ENCODE data around the gene C1QTNF9B. TPM values are rescaled to one million over a fixed set of nuclear protein-coding genes. Genes with fewer than 3 reads are reported as not detected.

C1QTNF9B gene
- total and polyA plus RNA-seq, 2 donors (not counting 1 experiment from before 2014, with no cell fraction given) = not detected

- no peak overlapping the region for H3K9ac ChIP-seq (ENCODE audit: low read length)
- H3K27me3 Mint-ChIP-seq = no peaks in the 10 kb centered on the region
- no peak overlapping the region for H2AFZ ChIP-seq (ENCODE audit: insufficient read depth, low read depth, low read length, poor library complexity, severe bottlenecking)
- H3K27ac ChIP-seq (ENCODE audit: low read length in 2 of 2) = no peak overlapping the region
- ATAC-seq (ENCODE audit: low read depth) (no peak), DNase-seq (no peak)
- H3K4me2 ChIP-seq (replicated peaks; ENCODE audit: low read depth, low read length, poor library complexity, severe bottlenecking) = no peak overlapping the region
- H3K27ac Mint-ChIP-seq = no peak overlapping the region
- H3K27me3 ChIP-seq (replicated peaks in 1 of 4; ENCODE audit: control extremely low read depth in 1 of 4, control insufficient read depth in 3 of 4, insufficient read depth in 4 of 4, low read length in 3 of 4) = no peaks in the 10 kb centered on the region
- WGBS (ENCODE audit: insufficient coverage) = 100% methylated on average over 1 of the region's 2 CpGs
- CTCF ChIA-PET = interaction anchor here (1.6 to 1.7 kb wide), 2 partner anchors 9 to 393 kb away, joined by 3 to 5 read pairs; no protein-coding TSS in a partner anchor
- intact Hi-C loops (cut with micrococcal nuclease) = no loop called here
- H3K4me3 Mint-ChIP-seq = no peak overlapping the region
- peaks cover 0 to 5% of the 10 kb centered on the region in 2 donors for H3K4me1 ChIP-seq (ENCODE audit: control insufficient read depth in 2 of 2, insufficient read depth in 2 of 2, low read length in 2 of 2)
- H3K4me3 ChIP-seq (ENCODE audit: control extremely low read depth in 1 of 5, extremely low read depth in 1 of 5, insufficient read depth in 1 of 5, low read depth in 2 of 5, low read length in 4 of 5) = no peak overlapping the region
- POLR2A ChIA-PET = no interaction called here
- peaks cover 9% of the 10 kb centered on the region for H3K4me1 Mint-ChIP-seq
- no peaks in the 10 kb centered on the region for H3K9me3 Mint-ChIP-seq (ENCODE audit: insufficient read depth)
- H3K36me3 ChIP-seq (replicated peaks in 1 of 2; ENCODE audit: control extremely low read depth in 1 of 2, control insufficient read depth in 1 of 2, extremely low read depth in 1 of 2, insufficient read depth in 2 of 2, low read length in 1 of 2) = peaks cover 0 to 7% of the 10 kb centered on the region in 2 experiments
- TF ChIP-seq EZH2 (IDR thresholded peaks at IDR 0.05; ENCODE audit: borderline replicate concordance, insufficient read depth, low read depth, low read length, poor library complexity, severe bottlenecking) = no peak
- TF ChIP-seq, protein P1, sequence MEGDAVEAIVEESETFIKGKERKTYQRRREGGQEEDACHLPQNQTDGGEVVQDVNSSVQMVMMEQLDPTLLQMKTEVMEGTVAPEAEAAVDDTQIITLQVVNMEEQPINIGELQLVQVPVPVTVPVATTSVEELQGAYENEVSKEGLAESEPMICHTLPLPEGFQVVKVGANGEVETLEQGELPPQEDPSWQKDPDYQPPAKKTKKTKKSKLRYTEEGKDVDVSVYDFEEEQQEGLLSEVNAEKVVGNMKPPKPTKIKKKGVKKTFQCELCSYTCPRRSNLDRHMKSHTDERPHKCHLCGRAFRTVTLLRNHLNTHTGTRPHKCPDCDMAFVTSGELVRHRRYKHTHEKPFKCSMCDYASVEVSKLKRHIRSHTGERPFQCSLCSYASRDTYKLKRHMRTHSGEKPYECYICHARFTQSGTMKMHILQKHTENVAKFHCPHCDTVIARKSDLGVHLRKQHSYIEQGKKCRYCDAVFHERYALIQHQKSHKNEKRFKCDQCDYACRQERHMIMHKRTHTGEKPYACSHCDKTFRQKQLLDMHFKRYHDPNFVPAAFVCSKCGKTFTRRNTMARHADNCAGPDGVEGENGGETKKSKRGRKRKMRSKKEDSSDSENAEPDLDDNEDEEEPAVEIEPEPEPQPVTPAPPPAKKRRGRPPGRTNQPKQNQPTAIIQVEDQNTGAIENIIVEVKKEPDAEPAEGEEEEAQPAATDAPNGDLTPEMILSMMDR (IDR thresholded peaks at IDR 0.05) = no peak
- H3K9me3 ChIP-seq (ENCODE audit: control extremely low read depth in 1 of 3, control insufficient read depth in 2 of 3, insufficient read depth in 1 of 3, low read length in 2 of 3) = no peaks in the 10 kb centered on the region
- H4K20me1 ChIP-seq (ENCODE audit: control insufficient read depth, insufficient read depth, low read length, poor library complexity, severe bottlenecking) = no peaks in the 10 kb centered on the region
- H3K79me2 ChIP-seq (ENCODE audit: control insufficient read depth, insufficient read depth, low read length) = no peaks in the 10 kb centered on the region
Observed at GRCh38 chr13:23859904-23860303, 37.4 kb downstream of the C1QTNF9B start.

DNA sequence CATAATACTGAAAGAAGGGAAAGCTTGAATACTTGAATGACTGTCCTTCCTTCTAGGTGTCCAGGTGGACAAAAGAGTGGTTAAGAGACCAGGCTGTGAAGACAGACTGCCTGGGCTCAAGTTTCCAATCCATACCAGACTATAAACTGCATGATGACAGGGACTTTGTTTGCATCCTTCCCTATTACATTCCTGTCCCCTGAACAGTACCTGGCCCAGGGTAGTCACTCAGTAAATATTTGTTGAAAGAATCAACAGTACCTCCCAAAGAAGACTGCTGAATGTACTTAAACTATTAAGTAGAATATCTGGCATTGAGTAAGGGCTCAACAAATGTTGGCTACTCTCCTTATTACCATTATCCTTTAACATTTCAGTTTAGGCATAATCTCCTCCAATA lies 37.8 kb downstream of the C1QTNF9B start:
- Mint-ChIP-seq H3K4me3 (no peak overlapping the region), H3K9me3 (ENCODE audit: insufficient read depth) (no peaks in the 10 kb centered on the region), H3K27ac (no peak overlapping the region), H3K4me1 (peaks cover 9% of the 10 kb centered on the region), H3K27me3 (no peaks in the 10 kb centered on the region)
- DNase-seq = no peak
- Histone ChIP-seq H2AFZ (ENCODE audit: insufficient read depth, low read depth, low read length, poor library complexity, severe bottlenecking) (no peak overlapping the region), H3K4me1 (ENCODE audit: control insufficient read depth in 2 of 2, insufficient read depth in 2 of 2, low read length in 2 of 2) (peaks cover 0 to 5% of the 10 kb centered on the region in 2 donors), H3K79me2 (ENCODE audit: control insufficient read depth, insufficient read depth, low read length) (no peaks in the 10 kb centered on the region), H3K27ac (ENCODE audit: low read length in 2 of 2) (no peak overlapping the region), H3K36me3 (replicated peaks in 1 of 2; ENCODE audit: control extremely low read depth in 1 of 2, control insufficient read depth in 1 of 2, extremely low read depth in 1 of 2, insufficient read depth in 2 of 2, low read length in 1 of 2) (peaks cover 0 to 7% of the 10 kb centered on the region in 2 experiments), H3K9me3 (ENCODE audit: control extremely low read depth in 1 of 3, control insufficient read depth in 2 of 3, insufficient read depth in 1 of 3, low read length in 2 of 3) (no peaks in the 10 kb centered on the region), H3K4me3 (ENCODE audit: control extremely low read depth in 1 of 5, extremely low read depth in 1 of 5, insufficient read depth in 1 of 5, low read depth in 2 of 5, low read length in 4 of 5) (no peak overlapping the region), H4K20me1 (ENCODE audit: control insufficient read depth, insufficient read depth, low read length, poor library complexity, severe bottlenecking) (no peaks in the 10 kb centered on the region), H3K27me3 (replicated peaks in 1 of 4; ENCODE audit: control extremely low read depth in 1 of 4, control insufficient read depth in 3 of 4, insufficient read depth in 4 of 4, low read length in 3 of 4) (no peaks in the 10 kb centered on the region), H3K4me2 (replicated peaks; ENCODE audit: low read depth, low read length, poor library complexity, severe bottlenecking) (no peak overlapping the region), H3K9ac (ENCODE audit: low read length) (no peak overlapping the region)
- ATAC-seq (ENCODE audit: low read depth) = no peak
- no peak for TF ChIP-seq EZH2 (IDR thresholded peaks at IDR 0.05; ENCODE audit: borderline replicate concordance, insufficient read depth, low read depth, low read length, poor library complexity, severe bottlenecking)
- TF ChIP-seq, protein P1 (IDR thresholded peaks at IDR 0.05) = no peak
- CTCF ChIA-PET = interaction anchor here (1.7 kb wide), 1 partner anchor 392 kb away, joined by 3 read pairs; no protein-coding TSS in a partner anchor
- intact Hi-C loops (cut with micrococcal nuclease) = no loop called here
- POLR2A ChIA-PET = interaction anchor here (0.7 kb wide), 1 partner anchor 457 kb away, joined by 3 read pairs; no protein-coding TSS in a partner anchor
